GM21529 (cell line): ENCODE data around the gene FXYD1.
"Not testable (repeated sequence)": the region's sequence is repeated elsewhere in the genome, so short reads cannot be mapped to it uniquely, and the experiment has no call there.

Experiments used
- ATAC-seq: cut with Tn5 transposase; IDR thresholded peaks from one replicate; pipeline ENCODE4 v1.9.1; 2021; ENCODE audit not compliant: unreplicated experiment

The FXYD1 gene

DNA sequence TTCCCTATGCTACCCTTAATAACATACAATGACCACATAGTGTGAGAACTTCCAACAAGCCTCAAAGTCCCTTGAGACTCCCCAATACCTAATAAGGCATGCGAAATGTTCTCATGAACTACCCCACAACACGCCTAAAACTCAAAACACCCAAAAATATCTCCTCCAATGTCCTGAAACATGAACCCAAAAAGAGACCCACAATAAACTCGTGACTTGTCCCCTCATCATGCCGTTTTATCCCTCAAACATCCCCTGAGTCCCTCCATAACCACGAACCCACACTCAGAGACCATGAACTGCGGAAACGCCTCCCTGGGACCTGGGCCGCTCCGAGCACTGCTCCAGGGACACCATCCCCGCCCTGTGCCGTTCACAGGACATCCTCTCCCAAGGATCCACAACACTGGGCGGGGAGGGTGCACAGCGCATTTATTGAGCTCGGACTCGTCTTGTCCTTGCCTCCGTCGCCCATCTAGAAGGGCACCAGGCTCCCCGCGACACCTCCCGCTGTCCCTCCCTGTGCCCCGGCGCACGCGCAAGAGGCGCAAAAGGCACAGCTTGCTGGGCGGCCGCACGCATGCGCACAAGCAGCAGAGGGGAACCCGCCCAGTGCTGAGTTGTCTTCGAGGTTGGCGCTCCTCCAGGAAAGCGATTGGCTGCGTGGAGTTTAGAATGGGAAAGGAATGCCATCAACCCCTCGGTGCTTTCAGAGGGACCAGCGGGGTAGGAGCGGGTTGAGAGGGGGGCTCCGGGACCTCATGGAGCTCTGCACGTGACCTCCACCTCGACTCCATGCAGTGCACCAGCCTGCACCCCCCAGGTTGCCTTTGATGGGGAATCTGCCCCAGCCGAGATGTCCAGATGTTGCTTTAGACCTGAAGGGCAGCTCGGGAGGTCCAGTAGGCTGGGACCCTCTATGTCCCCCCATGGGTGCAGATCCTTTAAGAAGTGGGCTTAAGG lies 14.2 kb upstream of the FXYD1 start:
- ATAC-seq: no peak

GRCh38 chr19:35125270-35125717 lies 13.3 kb upstream of the FXYD1 start:
- no peak for ATAC-seq

DNA sequence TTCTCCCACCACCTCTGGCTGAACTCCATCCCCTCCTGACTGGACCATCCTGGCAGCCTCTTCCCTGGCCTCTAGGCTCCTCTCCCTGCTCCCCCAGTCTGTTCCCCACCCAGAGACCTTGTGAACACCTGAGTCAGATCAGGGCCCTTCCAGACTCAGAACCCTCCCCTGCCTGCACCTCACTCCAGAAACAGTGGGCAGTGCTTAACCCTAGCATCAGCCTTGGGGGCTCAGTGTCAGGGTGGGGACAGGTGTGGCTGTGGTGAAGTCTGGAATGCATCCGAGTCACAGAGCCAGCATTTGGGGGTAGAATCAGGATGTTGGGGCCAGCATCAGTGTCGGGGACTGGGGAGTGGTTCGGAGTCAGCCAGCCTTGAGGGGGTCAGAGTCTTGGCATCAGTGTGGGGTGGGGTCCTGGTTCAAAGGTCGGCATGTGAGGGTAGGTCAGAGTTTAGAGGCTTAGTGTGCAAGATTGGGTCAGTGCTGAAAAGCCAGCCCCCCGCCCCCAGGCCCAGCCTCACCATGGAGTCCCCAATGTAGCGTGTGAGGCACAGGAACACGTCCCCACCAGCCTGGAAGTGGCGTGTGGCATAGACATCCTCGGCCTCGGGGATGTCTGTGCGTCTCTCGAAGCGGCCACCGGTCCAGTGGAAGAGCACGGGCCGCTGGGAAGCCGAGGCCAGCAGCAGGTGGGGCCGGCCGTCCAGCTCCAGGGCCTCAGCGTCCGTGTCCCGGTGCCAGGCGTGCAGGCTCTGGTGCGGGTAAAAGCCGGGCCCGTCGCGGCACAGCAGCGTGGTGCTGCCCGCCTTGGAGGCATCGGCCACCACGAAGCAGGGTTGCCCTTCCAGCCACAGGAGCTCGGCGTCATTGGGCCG lies 12.6 kb upstream of the FXYD1 start:
- no peak for ATAC-seq

DNA sequence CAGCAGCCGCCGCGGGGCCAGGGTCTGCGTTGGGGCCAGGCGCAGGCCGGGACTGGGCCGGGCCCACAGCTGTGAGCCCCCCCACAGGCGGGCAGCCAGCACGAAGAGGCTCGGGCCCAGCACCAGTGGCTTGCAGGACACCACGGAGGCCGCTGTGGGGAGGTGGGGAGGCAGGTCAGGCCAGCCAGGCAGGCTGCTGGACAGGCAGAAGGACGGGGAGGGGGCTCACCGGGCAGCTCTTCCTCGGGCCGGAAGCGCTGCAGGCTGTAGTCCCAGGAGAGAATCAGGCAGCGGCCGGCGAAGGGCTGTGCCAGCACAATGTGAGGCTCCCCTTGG lies 12.0 kb upstream of the FXYD1 start:
- ATAC-seq: no peak

DNA sequence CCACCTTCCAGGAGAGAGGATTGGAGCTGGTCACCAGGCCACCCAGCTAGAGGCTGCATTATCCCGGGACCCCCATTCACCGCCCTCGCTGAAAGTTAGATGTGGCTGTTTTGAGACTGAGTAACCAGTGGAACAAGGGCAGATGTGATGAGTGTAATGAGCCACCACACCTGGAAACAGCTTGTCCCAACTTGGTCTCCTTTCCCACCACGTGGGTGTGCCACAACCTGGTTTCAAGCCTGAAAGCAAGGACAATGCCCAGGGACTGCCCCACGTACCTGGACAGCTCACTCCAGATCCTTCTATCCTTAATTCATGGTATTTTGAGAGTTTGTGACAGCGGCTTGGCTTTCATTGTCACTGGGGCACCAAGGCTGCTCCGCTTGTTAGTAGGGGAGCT lies 10.8 kb upstream of the FXYD1 start:
- no peak for ATAC-seq

DNA sequence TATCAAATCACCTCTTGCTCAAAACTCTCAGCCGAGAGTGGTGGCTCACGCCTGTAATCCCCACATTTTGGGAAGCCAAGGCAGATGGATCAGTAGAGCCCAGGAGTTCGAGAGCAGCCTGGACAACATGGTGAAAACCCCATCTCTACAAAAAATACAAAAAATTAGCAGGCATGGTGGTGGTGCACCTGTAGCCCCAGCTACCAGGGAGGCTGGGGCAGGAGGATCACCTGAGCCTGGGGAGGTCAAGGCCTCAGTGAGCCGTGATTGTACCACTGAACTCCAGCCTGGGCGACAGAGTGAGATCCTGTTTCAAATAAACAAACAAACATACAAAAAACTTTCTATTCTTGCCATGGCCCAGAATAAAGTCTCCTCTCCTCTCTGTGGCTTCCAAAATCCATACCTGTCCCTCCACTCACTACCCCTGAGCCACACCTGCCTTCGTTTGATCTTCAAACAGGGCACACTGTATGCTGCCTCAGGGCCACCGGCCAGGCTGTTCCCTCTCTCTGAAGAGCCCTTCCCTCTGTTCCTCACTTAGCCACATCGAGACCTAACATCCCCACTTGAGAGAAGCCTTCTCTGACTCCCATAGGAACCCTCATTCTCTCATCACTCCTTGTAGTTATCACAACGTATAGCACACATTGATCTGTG lies 10.1 kb upstream of the FXYD1 start:
- ATAC-seq: no peak

DNA sequence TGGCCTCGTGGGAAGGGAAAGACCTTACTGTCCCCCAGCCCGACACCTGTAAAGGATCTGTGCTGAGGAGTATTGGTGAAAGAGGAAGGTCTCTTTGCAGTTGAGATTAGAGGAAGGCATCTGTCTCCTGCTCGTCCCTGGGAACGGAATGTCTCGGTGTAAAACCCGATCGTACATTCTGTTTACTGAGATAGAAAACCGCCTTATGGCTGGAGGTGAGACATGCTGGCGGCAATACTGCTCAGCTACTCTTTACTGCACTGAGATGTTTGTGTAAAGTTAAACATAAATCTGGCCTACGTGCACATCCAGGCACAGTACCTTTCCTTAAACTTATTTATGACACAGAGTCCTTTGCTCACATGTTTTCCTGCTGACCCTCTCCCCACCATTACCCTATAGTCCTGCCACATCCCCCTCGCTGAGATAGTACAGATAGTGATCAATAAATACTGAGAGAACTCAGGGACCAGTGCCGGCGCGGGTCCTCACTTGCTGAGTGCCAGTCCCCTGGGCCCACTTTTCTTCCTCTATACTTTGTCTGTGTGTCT lies 8.8 kb upstream of the FXYD1 start:
- not testable (repeated sequence) for ATAC-seq

DNA sequence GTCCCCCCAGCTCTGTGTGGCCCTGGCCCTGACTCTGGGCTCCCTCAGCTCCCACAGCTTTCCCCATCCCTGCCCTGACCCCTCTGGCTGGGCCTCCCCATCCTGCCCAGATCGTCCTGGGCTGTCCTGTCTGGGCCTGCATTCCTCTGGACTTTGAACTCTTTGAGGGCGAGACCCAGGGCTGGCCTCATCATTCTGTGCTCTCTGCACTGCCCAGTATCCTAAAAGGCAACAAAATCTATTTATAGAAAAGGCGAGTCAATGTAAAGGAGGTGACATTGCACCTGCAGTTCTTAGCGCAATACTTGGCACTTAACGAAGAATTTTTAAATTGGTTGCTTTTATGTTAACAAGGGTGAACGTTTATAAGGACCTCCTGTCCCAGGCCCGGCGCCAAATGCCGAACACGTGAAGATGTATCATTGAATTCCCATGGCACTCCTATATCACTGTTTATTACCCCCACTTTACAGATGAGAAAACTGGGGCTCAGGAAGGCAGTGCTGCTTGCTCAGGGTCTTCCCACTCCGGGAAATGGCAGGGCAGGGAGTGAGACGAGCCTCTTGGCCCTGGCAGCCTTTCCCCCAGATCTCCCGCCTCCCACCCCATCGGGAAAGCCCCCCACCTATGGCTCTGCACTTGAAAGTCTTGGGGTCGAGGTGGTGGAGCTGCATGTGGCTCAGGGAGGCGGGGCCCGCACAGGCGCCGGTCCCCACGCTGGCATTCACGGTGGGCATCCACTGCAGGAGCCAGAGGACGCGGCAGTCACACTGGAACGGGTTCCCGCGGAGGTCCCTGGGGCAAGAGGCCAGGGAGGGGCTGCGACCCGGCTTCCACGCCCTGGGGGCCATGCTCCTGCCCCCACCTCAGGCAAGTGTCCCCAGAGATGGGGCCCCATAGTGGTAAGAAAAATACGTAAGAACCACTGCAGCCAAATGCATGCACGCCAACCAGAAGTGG lies 7.6 kb upstream of the FXYD1 start:
- ATAC-seq: no peak

- no peak for ATAC-seq
These were observed 6.4 kb upstream of the FXYD1 start for GRCh38 chr19:35132254-35132653.

- ATAC-seq: no peak
These were observed 4.8 kb upstream of the FXYD1 start for GRCh38 chr19:35133826-35134225.

DNA sequence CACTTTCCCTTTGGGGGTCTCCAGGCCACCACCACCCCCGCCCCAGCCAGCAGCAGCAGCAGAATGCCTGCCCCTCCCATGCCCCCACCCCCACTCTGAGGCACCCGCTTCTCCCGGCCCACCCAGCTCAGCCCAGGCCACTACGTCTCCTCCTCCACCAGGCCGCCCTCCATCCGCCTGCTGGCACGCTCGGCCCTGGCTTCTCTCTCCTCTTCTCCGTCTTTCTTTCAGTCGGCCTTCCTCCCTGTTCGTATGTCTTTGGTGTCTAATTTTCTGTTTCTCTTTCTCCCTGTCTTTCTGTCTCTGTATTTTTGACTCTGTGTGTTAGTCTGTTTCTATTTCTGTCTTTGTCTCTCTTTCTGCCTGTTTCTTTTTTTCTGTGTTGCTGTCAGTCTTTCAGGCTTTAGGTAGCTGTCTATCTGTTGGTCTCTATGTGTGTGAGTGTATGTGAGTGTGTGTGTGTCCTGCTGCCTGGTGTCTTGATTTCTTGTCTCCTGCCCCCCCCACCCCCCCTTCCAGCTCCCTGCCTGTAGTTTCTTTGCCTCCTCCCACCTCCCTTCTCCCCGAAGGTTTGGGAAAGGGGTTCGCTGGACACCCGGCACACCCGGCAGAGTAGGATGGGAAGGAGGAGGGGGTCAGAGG lies 3.9 kb upstream of the FXYD1 start, which contains the start of gene LGI4:
TSS of gene LGI4 (minus strand) at position 459 of the 642 bp plus-strand sequence. CDS start at position 80, 379 bp downstream.
- ATAC-seq: no peak

GRCh38 chr19:35135389-35135909 lies 3.2 kb upstream of the FXYD1 start:
- ATAC-seq: no peak

DNA sequence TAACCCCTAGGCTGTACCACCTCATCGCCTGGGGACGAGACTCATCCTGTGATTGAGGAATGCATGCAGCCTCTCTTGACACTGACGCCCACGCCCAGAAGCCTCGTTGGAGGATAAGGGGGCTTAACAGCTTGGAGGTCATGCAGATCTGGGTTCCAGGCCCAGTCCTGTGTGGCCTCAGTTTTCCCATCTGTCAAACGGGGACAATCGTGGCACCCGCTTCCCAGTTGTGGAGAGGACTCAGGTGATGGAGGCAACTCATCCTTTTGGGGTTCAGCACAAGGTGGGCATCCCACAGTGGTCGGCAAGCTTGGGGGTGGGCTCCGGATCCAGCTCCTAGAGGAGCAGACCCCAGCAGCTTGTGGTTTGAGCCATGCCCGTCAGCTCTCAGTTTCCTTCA lies 2.4 kb upstream of the FXYD1 start:
- ATAC-seq: no peak

DNA sequence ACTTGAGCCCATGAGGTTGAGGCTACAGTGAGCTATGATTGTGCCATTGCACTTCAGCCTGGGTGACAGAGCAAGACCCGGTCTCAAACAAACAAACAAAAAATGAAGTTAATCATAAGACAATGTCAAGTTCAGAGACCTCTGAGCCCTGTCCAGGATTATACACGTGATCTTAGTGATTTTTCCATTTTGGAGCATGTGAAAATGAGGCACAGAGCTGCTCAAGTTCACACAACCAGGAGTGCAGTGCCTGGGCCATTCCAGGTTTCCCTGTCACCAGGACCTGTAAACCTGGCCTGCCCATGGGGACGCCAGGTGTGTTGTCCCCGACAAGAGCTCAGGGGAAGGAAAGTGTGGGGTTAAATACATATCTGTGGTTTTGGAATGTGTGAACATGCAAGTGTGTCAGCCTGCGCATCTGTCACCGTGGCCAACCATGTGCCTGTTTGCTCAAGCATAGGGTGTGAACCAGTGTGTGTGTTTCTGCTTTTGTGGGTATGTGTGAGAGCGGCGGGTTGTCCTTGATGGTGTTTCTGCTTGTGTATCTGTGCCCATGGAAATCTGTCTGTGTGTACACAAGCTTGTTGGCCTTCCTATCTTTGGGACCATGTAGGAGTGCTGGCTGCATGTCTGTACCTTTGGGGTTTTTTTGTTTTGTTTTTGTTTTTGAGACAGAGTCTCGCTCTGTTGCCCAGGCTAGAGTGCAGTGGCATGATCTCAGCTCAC lies 1.5 kb upstream of the FXYD1 start:
- ATAC-seq: no peak

GRCh38 chr19:35140207-35140961 lies 1.8 kb downstream of the FXYD1 start:
- no peak for ATAC-seq

DNA sequence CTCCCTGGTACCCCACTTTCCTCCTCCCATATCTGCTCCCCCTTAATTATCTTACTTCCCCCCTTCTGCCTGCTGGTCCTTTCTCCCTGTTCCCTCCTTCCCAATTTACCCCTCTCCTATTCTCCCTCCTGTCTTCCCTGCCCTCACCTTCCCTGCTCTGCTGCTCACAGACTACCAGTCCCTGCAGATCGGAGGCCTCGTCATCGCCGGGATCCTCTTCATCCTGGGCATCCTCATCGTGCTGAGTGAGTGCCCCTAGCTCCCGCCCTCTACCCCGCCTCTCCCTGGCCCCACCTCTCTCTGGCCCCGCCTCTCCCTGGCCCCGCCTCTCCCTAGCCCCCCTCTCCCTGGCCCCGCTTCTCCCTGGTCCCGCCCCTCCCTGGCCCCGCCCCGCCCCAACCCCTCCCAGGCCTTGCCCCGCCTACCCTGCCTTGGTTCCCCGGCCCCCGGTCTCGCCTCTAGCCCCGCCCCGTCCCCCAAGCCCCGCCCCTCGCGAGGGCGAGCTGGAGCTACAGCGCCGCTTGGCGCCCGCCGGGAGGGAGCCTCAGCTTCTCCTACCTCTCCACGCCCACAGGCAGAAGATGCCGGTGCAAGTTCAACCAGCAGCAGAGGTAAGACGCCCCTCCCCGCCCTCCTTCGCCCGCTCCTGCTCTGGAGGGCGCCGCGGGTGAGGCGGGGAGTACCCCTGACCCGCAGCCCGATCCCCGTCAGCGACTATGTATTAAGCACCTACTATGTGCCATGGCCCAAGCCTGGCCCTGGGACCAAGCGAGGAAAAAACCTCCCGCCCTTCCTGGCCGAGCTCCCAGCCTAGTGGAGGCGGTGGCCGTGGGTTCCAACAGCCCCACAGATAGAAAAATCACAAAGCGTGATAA lies 2.6 kb downstream of the FXYD1 start:
- ATAC-seq: peak; percentile 68
